ENCODE results near the gene FGF22. TPM values are rescaled to one million over a fixed set of nuclear protein-coding genes. Genes with fewer than 3 reads are reported as not detected.

Gene FGF22
- total and polyA plus RNA-seq, 2 of the 13 experiments (the other 11 are each of a cell fraction or from before 2014, with no cell fraction given), result 0.24 TPM; not detected in 1

- DNase-seq (ENCODE audit: low spot score) (no peak), ATAC-seq (no peak), FAIRE-seq (no peak)
- Histone ChIP-seq H3K9me3 (ENCODE audit: low read length) (no peaks in the 10 kb centered on the region), H3K4me3 (replicated peaks in 1 of 3; ENCODE audit: insufficient read depth in 1 of 3, low read depth in 2 of 3, low read length in 3 of 3) (no peak overlapping the region), H4K20me1 (ENCODE audit: insufficient read depth, low read length) (no peaks in the 10 kb centered on the region), H3K4me1 (ENCODE audit: insufficient read depth, low read length) (no peaks in the 10 kb centered on the region), H3K27me3 (ENCODE audit: control insufficient read depth in 1 of 2, insufficient read depth in 2 of 2, low read length in 2 of 2) (no peaks in the 10 kb centered on the region), H3K27ac (ENCODE audit: extremely low read length, insufficient read depth, low read length) (no peak overlapping the region), H3K9ac (ENCODE audit: insufficient read depth, low read depth, low read length) (no peak overlapping the region), H3K36me3 (replicated peaks in 1 of 2; ENCODE audit: control insufficient read depth in 1 of 2, insufficient read depth in 2 of 2, low read length in 2 of 2) (peaks cover 3 to 7% of the 10 kb centered on the region in 2 experiments; a peak in 3 of 5 replicates), H2AFZ (ENCODE audit: low read length) (no peak overlapping the region), H3K79me2 (ENCODE audit: insufficient read depth, low read length) (no peaks in the 10 kb centered on the region), H3K4me2 (ENCODE audit: low read depth, low read length) (no peak overlapping the region)
- TF ChIP-seq ZNF550 (CRISPR knock-in tag; IDR thresholded peaks at IDR 0.05; ENCODE audit: borderline replicate concordance) (no peak), ZNF891 (CRISPR knock-in tag; IDR thresholded peaks at IDR 0.05) (no peak), CREBL2 (CRISPR knock-in tag; IDR thresholded peaks at IDR 0.05; ENCODE audit: borderline replicate concordance) (no peak), ZNF646 (CRISPR knock-in tag; IDR thresholded peaks at IDR 0.05) (no peak), NR0B2 (CRISPR knock-in tag; IDR thresholded peaks at IDR 0.05) (no peak), ZNF674 (CRISPR knock-in tag; IDR thresholded peaks at IDR 0.05; ENCODE audit: low read depth) (no peak), NR2C2 (CRISPR knock-in tag; IDR thresholded peaks at IDR 0.05; ENCODE audit: borderline replicate concordance) (no peak), FOXK2 (IDR thresholded peaks at IDR 0.05) (no peak), FOXK1 (CRISPR knock-in tag; IDR thresholded peaks at IDR 0.05; ENCODE audit: borderline replicate concordance, low read depth) (no peak), ZNF326 (CRISPR knock-in tag; IDR thresholded peaks at IDR 0.05; ENCODE audit: borderline replicate concordance) (no peak), ZNF570 (CRISPR knock-in tag; IDR thresholded peaks at IDR 0.05; ENCODE audit: borderline replicate concordance) (no peak)
- 95% methylated on average over 30 of the region's 33 CpGs for WGBS (ENCODE audit: low lambda C conversion rate)
- intact Hi-C loops (cut with micrococcal nuclease; ENCODE audit: unreplicated experiment), result no loop called here
- no TSS peak for BruUV-seq (replicated peaks)
- ChIA-PET CTCF (ENCODE audit: low intra/inter-chr PET ratio, low total read pairs) (no interaction called here), POLR2A (no interaction called here)
- in situ Hi-C loops (cut with HindIII; ENCODE audit: extremely low pct_ligation_motif_present, low pct_unique_long_range_greater_than_20kb), result no loop called here
Measured at GRCh38 chr19:612941-613340, 26.7 kb upstream of the FGF22 start.
